Activated T-cell treated with anti-CD3 and anti-CD28 coated beads, Interleukin-2, amount 50 U/mL, for 24 hours (primary cell): ENCODE measurements around the gene HIVEP3.

Experiments
- DNase-seq: peaks from one replicate; pipeline ENCODE4 v3.0.0-alpha.2; 2020
- H3K27ac Mint-ChIP-seq: 2 replicates; pipeline ENCODE4 v1.8.0; 2020; ENCODE audit warnings: mild to moderate bottlenecking, mixed read lengths
- H3K27me3 Mint-ChIP-seq: 2 replicates; pipeline ENCODE4 v1.8.0; 2020; ENCODE audit warnings: mixed read lengths
- H3K36me3 Mint-ChIP-seq: 2 replicates; pipeline ENCODE4 v1.8.0; 2020; ENCODE audit warnings: low read depth, mixed read lengths
- H3K4me1 Mint-ChIP-seq: 2 replicates; pipeline ENCODE4 v1.8.0; 2020; ENCODE audit warnings: low read depth, mixed read lengths
- H3K4me3 Mint-ChIP-seq: 2 replicates; pipeline ENCODE4 v1.8.0; 2020; ENCODE audit warnings: mild to moderate bottlenecking, moderate library complexity, mixed read lengths
- H3K9me3 Mint-ChIP-seq: 2 replicates; pipeline ENCODE4 v1.8.0; 2020; ENCODE audit warnings: mixed read lengths

Gene HIVEP3

DNA sequence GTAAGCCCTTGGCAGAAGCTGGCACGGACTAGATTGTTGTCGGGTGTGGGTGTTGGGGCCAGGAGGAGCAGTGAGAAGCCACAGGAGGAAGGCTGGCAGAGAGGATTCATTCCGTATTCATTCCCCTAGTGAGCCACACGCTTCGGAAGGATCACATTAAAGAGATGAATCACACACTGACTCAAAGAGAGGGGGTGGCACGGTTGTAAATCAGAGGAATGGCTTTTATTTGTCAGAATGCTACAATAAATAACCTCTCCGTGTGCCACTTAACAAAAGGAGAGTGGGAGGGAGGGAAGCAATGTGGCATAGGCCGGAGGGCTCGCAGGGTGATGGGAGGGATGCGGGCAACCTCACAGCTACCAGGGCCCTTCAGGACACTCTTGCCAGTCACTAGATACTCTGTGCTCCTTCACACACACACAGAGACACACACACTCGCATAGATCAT lies 135.5 kb downstream of the HIVEP3 start:
- Mint-ChIP-seq H3K27me3 (no peaks in the 10 kb centered on the region), H3K4me3 (peak overlapping the region; percentile 39), H3K9me3 (no peaks in the 10 kb centered on the region), H3K36me3 (peaks cover 2% of the 10 kb centered on the region), H3K27ac (peak overlapping the region; percentile 86), H3K4me1 (peaks cover 37% of the 10 kb centered on the region)
- peak; percentile 61 for DNase-seq

DNA sequence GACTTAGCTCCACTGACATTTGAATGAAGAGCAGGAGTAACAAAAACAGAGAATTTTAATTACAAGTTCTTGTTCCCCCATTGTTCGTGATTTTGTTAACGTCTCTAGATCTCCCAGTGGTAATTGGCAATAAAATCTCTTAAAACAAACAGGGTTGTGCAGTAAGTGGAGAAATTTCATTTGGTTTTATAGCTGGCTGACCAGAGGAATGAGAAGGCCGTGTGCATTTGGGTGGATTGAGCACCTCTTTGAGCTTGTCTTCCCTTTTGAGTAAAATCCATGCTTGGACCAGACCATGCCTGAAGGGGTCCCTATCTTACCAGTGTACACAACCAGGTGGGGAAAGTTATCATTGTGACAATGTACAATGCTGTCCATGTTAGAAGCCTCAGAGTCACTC lies 137.8 kb downstream of the HIVEP3 start:
- no peaks in the 10 kb centered on the region for H3K9me3 Mint-ChIP-seq
- H3K36me3 Mint-ChIP-seq = peaks cover 2% of the 10 kb centered on the region
- no peak for DNase-seq
- no peak overlapping the region for H3K27ac Mint-ChIP-seq
- no peaks in the 10 kb centered on the region for H3K27me3 Mint-ChIP-seq
- no peak overlapping the region for H3K4me3 Mint-ChIP-seq
- peaks cover 33% of the 10 kb centered on the region for H3K4me1 Mint-ChIP-seq

DNA sequence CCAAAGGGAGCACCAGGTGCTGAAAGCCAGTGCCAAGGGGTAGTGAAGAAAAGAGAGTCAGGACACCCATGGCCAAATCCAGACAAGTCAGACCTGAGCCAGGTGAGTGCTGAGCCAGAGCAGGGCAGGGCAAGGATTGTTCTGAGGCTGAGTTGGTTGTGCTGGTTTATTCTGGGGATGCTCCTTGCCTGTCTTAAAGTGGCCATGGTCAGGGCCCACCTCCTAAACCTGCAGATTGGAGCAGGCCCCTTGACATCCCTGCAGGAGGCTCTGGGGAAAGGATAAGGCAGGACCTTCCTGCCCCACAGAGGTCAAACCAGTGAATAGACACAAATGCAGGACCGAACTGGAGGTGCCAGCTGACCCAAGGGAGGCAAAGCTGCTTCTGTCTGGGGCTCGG lies 138.4 kb downstream of the HIVEP3 start:
- DNase-seq = no peak
- no peaks in the 10 kb centered on the region for H3K9me3 Mint-ChIP-seq
- H3K36me3 Mint-ChIP-seq = peaks cover 2% of the 10 kb centered on the region
- H3K4me3 Mint-ChIP-seq = no peak overlapping the region
- peaks cover 33% of the 10 kb centered on the region for H3K4me1 Mint-ChIP-seq
- H3K27ac Mint-ChIP-seq = no peak overlapping the region
- no peaks in the 10 kb centered on the region for H3K27me3 Mint-ChIP-seq

GRCh38 chr1:41779360-41779759 lies 139.4 kb downstream of the HIVEP3 start:
- Mint-ChIP-seq H3K4me3 (no peak overlapping the region), H3K27ac (no peak overlapping the region), H3K9me3 (no peaks in the 10 kb centered on the region), H3K27me3 (no peaks in the 10 kb centered on the region), H3K36me3 (peaks cover under 1% of the 10 kb centered on the region), H3K4me1 (peaks cover 24% of the 10 kb centered on the region)
- no peak for DNase-seq

DNA sequence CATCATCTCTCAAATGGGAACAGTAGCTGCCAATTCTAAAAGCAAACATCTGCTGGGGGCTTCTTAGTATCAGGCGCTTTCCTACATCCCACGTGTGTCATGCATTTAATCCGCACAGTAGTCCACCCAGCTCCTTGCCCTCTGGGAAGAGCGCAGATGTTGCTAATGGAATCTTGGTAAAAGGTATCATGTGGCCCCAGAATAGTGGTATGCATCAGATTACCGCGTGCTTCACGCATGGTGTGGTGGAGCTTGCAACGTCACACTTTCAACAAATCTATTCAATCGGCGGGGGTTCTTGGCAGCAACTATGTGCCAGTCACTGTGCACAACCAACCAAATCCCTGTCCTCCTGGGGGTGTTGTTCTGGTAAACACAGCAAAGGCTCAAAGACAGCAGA lies 141.0 kb downstream of the HIVEP3 start:
- Mint-ChIP-seq H3K4me3 (no peak overlapping the region), H3K27ac (no peak overlapping the region), H3K36me3 (no peaks in the 10 kb centered on the region), H3K4me1 (peaks cover 9% of the 10 kb centered on the region), H3K9me3 (no peaks in the 10 kb centered on the region), H3K27me3 (no peaks in the 10 kb centered on the region)
- DNase-seq = no peak

DNA sequence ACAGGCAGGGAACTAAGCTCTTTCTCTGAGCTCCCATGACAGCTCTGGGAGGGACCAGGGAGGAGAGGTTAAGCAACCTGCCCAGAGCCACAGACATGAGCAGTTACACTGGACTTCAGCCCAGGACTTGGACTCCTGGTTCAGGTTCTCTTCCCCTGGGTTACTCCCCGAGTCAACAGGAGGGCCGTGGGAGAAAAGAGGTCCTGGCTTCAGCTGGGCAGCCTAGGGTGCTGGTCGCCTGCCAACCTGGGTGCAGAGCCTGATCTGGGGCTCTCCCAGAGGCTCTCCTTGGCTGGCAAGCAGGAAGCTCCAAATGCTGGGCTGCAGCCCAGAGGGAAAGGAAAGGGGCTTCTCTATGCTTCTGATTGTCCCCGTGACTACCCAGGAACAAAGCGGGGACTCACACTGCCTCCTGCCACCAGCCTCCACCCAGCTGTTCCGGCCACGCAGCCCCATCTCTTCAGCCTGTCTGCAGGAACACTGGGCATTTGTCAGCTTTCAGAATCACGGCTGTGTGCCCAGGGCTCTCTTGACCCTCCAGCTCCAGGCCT lies 141.8 kb downstream of the HIVEP3 start:
- Mint-ChIP-seq H3K27ac (no peak overlapping the region), H3K4me3 (no peak overlapping the region)

GRCh38 chr1:41775956-41776585 lies 142.7 kb downstream of the HIVEP3 start:
- H3K27ac Mint-ChIP-seq = no peak overlapping the region
- DNase-seq = no peak
- no peaks in the 10 kb centered on the region for H3K4me1 Mint-ChIP-seq
- no peaks in the 10 kb centered on the region for H3K9me3 Mint-ChIP-seq
- no peaks in the 10 kb centered on the region for H3K27me3 Mint-ChIP-seq
- H3K36me3 Mint-ChIP-seq = no peaks in the 10 kb centered on the region
- no peak overlapping the region for H3K4me3 Mint-ChIP-seq

More for the DNA sequence above, 141.8 kb downstream of the HIVEP3 start:
- no peaks in the 10 kb centered on the region for H3K36me3 Mint-ChIP-seq
- H3K9me3 Mint-ChIP-seq = no peaks in the 10 kb centered on the region
- H3K4me1 Mint-ChIP-seq = peaks cover 4% of the 10 kb centered on the region
- DNase-seq = no peak
- H3K27me3 Mint-ChIP-seq = no peaks in the 10 kb centered on the region

DNA sequence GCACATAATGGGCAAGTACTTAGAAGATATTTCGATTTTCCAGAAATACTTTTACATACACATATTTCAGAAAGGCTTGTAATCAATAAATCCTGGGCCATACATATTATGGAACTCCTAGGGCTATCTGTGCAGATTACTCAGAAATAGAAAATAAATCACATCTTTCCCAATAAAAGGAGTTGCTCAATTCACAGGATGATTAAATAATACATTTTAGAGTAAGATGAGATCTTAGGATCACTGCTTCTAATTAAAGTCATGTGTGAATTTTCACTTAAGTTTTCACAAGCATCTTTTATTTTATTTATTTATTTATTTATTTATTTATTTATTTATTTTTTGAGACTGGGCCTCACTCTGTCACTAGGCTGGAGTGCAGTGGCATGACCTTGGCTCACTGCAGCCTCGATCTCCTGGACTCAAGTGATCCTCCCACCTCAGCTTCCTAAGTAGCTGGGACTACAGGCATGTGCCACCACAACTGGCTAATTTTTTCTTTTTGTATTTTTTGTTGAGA lies 144.2 kb downstream of the HIVEP3 start:
- Mint-ChIP-seq H3K27ac (no peak overlapping the region), H3K4me3 (no peak overlapping the region), H3K36me3 (no peaks in the 10 kb centered on the region), H3K9me3 (no peaks in the 10 kb centered on the region), H3K4me1 (no peaks in the 10 kb centered on the region), H3K27me3 (no peaks in the 10 kb centered on the region)
- no peak for DNase-seq

DNA sequence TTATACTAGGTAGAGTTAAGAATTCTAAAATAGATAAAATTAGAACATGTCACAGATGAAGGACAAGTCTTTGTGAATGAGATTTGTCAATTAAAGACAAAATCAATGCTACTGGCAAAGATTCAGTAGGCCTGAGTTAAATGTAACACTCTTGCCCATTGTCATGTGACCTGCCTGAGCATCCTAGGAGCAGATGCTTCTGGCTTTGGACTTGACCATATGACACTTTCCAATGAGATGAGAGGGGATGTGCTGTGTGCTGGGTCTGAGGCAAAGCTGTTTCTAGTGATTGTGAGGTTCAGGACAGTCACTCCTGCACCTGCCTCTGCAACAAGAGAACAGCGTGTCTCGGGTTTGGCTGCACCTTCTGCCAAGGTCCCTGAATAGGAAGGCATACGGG lies 144.9 kb downstream of the HIVEP3 start:
- H3K9me3 Mint-ChIP-seq = no peaks in the 10 kb centered on the region
- H3K27me3 Mint-ChIP-seq = no peaks in the 10 kb centered on the region
- no peak for DNase-seq

GRCh38 chr1:41773144-41773591 lies 145.6 kb downstream of the HIVEP3 start:
- H3K4me3 Mint-ChIP-seq = no peak overlapping the region
- no peaks in the 10 kb centered on the region for H3K4me1 Mint-ChIP-seq
- H3K27me3 Mint-ChIP-seq = no peaks in the 10 kb centered on the region
- no peaks in the 10 kb centered on the region for H3K9me3 Mint-ChIP-seq
- H3K36me3 Mint-ChIP-seq = no peaks in the 10 kb centered on the region
- DNase-seq = no peak
- no peak overlapping the region for H3K27ac Mint-ChIP-seq

More for the DNA sequence above, 144.9 kb downstream of the HIVEP3 start:
- H3K27ac Mint-ChIP-seq = no peak overlapping the region
- H3K4me3 Mint-ChIP-seq = no peak overlapping the region
- no peaks in the 10 kb centered on the region for H3K36me3 Mint-ChIP-seq
- H3K4me1 Mint-ChIP-seq = no peaks in the 10 kb centered on the region

GRCh38 chr1:41769068-41769467 lies 149.7 kb downstream of the HIVEP3 start:
- no peak overlapping the region for H3K27ac Mint-ChIP-seq
- no peaks in the 10 kb centered on the region for H3K9me3 Mint-ChIP-seq
- peaks cover 5% of the 10 kb centered on the region for H3K4me1 Mint-ChIP-seq
- H3K4me3 Mint-ChIP-seq = no peak overlapping the region
- no peaks in the 10 kb centered on the region for H3K36me3 Mint-ChIP-seq
- no peaks in the 10 kb centered on the region for H3K27me3 Mint-ChIP-seq
- DNase-seq = peak; percentile 8

GRCh38 chr1:41768583-41768982 lies 150.1 kb downstream of the HIVEP3 start:
- peak; percentile 5 for DNase-seq
- Mint-ChIP-seq H3K36me3 (no peaks in the 10 kb centered on the region), H3K27me3 (no peaks in the 10 kb centered on the region), H3K27ac (no peak overlapping the region), H3K4me3 (no peak overlapping the region), H3K9me3 (no peaks in the 10 kb centered on the region), H3K4me1 (peaks cover 5% of the 10 kb centered on the region)

- Mint-ChIP-seq H3K36me3 (no peaks in the 10 kb centered on the region), H3K4me3 (no peak overlapping the region), H3K4me1 (peaks cover 5% of the 10 kb centered on the region), H3K9me3 (no peaks in the 10 kb centered on the region), H3K27ac (no peak overlapping the region), H3K27me3 (no peaks in the 10 kb centered on the region)
- DNase-seq = peak; percentile 11
Measured at GRCh38 chr1:41767534-41768525, 150.9 kb downstream of the HIVEP3 start.

- Mint-ChIP-seq H3K36me3 (no peaks in the 10 kb centered on the region), H3K27ac (no peak overlapping the region), H3K27me3 (no peaks in the 10 kb centered on the region), H3K4me1 (peaks cover 5% of the 10 kb centered on the region), H3K4me3 (no peak overlapping the region), H3K9me3 (peaks cover 6% of the 10 kb centered on the region)
- peak; percentile 15 for DNase-seq
Measured at GRCh38 chr1:41766546-41766945, 152.2 kb downstream of the HIVEP3 start.
